ENCODE results near the gene MATN4.

Gene MATN4

GRCh38 chr20:45290677-45291355 lies 17.3 kb downstream of the MATN4 start:
- Histone ChIP-seq H3K27ac (peak overlapping the region; percentile 49), H3K36me3 (ENCODE audit: insufficient read depth) (no peaks in the 10 kb centered on the region), H3K9ac (no peak overlapping the region; the same call in 1 of the 2 replicates), H3K27me3 (ENCODE audit: insufficient read depth, low read depth) (no peaks in the 10 kb centered on the region), H3K79me2 (ENCODE audit: insufficient read depth, low read depth) (no peaks in the 10 kb centered on the region), H3K4me1 (ENCODE audit: low read depth, poor library complexity, severe bottlenecking) (peaks cover 42% of the 10 kb centered on the region), H2AFZ (ENCODE audit: low read depth) (peak overlapping the region; percentile 58; the same call in 1 of the 2 replicates), H3K4me2 (peak overlapping the region; percentile 69), H4K20me1 (ENCODE audit: insufficient read depth) (no peaks in the 10 kb centered on the region), H3K4me3 (IDR thresholded peaks at IDR 0.05; ENCODE audit: insufficient read depth, low read depth, low read length) (no peak overlapping the region)
- TF ChIP-seq, protein P1, sequence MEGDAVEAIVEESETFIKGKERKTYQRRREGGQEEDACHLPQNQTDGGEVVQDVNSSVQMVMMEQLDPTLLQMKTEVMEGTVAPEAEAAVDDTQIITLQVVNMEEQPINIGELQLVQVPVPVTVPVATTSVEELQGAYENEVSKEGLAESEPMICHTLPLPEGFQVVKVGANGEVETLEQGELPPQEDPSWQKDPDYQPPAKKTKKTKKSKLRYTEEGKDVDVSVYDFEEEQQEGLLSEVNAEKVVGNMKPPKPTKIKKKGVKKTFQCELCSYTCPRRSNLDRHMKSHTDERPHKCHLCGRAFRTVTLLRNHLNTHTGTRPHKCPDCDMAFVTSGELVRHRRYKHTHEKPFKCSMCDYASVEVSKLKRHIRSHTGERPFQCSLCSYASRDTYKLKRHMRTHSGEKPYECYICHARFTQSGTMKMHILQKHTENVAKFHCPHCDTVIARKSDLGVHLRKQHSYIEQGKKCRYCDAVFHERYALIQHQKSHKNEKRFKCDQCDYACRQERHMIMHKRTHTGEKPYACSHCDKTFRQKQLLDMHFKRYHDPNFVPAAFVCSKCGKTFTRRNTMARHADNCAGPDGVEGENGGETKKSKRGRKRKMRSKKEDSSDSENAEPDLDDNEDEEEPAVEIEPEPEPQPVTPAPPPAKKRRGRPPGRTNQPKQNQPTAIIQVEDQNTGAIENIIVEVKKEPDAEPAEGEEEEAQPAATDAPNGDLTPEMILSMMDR (conservative IDR thresholded peaks at IDR 0.05; ENCODE audit: low read depth, low read length): peak; percentile 95

DNA sequence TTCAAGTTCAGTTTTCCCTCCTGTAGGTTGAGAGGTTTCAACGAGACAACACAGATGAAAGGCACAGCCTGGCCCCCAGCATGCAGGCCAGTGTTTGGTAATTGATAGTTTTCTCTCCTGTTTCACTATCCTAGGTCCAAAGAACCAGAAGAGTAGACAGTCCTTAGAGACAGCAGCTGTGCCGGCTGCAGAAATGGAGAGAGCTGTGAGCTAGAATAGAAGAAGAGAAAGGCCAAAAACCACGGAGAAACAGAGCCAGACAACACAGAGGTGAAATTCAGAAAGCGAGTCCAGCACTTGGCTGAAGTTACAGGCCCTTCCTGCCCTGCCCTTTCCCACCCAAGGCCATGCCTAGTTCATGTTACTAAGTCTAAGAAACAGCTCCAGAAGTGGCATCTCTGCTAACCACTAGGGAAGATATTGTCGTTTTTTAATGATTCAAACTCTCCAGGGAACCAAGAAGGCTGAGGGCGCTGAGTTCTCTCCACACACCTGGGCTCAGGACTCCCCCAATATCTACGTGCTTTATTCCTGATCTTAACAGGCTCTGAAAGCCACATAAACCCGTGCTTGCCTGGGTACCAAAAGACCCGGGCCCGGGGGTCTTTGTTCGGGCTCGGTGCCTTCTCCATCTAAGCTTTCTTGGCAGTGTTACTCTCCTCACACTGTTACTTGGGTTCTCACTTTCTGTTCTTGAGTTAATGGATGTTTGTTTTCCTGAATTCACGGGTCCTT lies 18.0 kb downstream of the MATN4 start:
- H3K4me2 ChIP-seq: peak overlapping the region; percentile 69
- peaks cover 42% of the 10 kb centered on the region for H3K4me1 ChIP-seq (ENCODE audit: low read depth, poor library complexity, severe bottlenecking)
- no peaks in the 10 kb centered on the region for H3K36me3 ChIP-seq (ENCODE audit: insufficient read depth)
- no peaks in the 10 kb centered on the region for H3K79me2 ChIP-seq (ENCODE audit: insufficient read depth, low read depth)
- H3K27me3 ChIP-seq (ENCODE audit: insufficient read depth, low read depth): no peaks in the 10 kb centered on the region
- H3K27ac ChIP-seq: no peak overlapping the region
- H4K20me1 ChIP-seq (ENCODE audit: insufficient read depth): no peaks in the 10 kb centered on the region
- H2AFZ ChIP-seq (ENCODE audit: low read depth): peak overlapping the region; percentile 58; the same call in 1 of the 2 replicates
- TF ChIP-seq, protein P1 (conservative IDR thresholded peaks at IDR 0.05; ENCODE audit: low read depth, low read length): no peak
- no peak overlapping the region; the same call in 1 of the 2 replicates for H3K9ac ChIP-seq
- H3K4me3 ChIP-seq (IDR thresholded peaks at IDR 0.05; ENCODE audit: insufficient read depth, low read depth, low read length): no peak overlapping the region

DNA sequence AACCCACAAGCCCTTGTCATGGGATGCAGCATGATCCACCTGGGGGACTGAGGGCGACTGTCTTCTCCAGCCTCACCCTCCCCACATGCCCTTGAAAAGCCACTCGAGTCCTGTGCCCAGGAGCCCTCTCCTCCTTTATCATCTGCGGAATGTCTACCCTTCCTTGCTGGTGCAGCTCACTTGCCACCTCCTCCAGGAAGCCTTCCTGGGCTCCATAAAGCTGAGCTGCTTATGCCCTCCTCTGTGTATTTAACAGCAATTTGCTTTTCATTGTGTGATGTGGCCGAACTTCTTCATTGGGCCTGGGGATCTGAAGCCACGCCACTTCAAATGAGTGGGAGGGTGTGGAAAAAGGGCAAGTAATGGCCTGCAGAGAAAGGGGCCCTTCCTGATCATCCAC lies 19.2 kb downstream of the MATN4 start:
- Histone ChIP-seq H3K4me3 (IDR thresholded peaks at IDR 0.05; ENCODE audit: insufficient read depth, low read depth, low read length) (no peak overlapping the region), H3K79me2 (ENCODE audit: insufficient read depth, low read depth) (no peaks in the 10 kb centered on the region), H3K9ac (no peak overlapping the region), H4K20me1 (ENCODE audit: insufficient read depth) (no peaks in the 10 kb centered on the region), H3K4me2 (no peak overlapping the region), H3K4me1 (ENCODE audit: low read depth, poor library complexity, severe bottlenecking) (peaks cover 35% of the 10 kb centered on the region), H3K36me3 (ENCODE audit: insufficient read depth) (no peaks in the 10 kb centered on the region), H2AFZ (ENCODE audit: low read depth) (no peak overlapping the region), H3K27me3 (ENCODE audit: insufficient read depth, low read depth) (no peaks in the 10 kb centered on the region), H3K27ac (no peak overlapping the region)
- TF ChIP-seq, protein P1 (conservative IDR thresholded peaks at IDR 0.05; ENCODE audit: low read depth, low read length): no peak

DNA sequence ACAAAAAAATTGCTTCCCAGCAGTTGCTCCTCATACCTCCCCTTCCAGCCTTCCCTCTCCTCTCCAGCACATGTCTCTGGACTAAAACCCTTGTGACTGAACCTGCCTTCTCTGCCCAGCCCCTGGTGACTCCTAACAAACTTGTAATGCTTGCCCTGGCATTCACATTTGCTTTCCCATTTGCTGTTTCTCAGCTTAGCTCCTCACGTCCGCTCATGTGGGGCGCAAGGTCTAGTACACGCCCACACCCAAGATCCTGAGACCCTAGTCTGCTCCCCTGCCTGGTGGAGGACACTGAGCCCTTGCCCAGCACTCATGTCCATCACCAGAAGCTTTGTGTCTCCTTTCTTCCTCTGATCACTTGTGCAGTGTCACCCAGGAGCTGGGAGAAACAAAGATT lies 19.7 kb downstream of the MATN4 start:
- H3K27me3 ChIP-seq (ENCODE audit: insufficient read depth, low read depth): no peaks in the 10 kb centered on the region
- no peak overlapping the region for H3K4me3 ChIP-seq (IDR thresholded peaks at IDR 0.05; ENCODE audit: insufficient read depth, low read depth, low read length)
- no peak overlapping the region for H2AFZ ChIP-seq (ENCODE audit: low read depth)

More for the DNA sequence above, 19.7 kb downstream of the MATN4 start:
- Histone ChIP-seq H3K27ac (no peak overlapping the region), H3K79me2 (ENCODE audit: insufficient read depth, low read depth) (no peaks in the 10 kb centered on the region), H3K4me2 (no peak overlapping the region), H4K20me1 (ENCODE audit: insufficient read depth) (no peaks in the 10 kb centered on the region), H3K36me3 (ENCODE audit: insufficient read depth) (no peaks in the 10 kb centered on the region), H3K9ac (no peak overlapping the region), H3K4me1 (ENCODE audit: low read depth, poor library complexity, severe bottlenecking) (peaks cover 35% of the 10 kb centered on the region)
- TF ChIP-seq, protein P1 (conservative IDR thresholded peaks at IDR 0.05; ENCODE audit: low read depth, low read length): no peak

All from KMS-11 (cell line).